NOMO-1 (cell line): Measurements from ENCODE around the gene BRDT.
A peak's percentile ranks its signal among the peaks of the same experiment; 100 is the strongest.

Source experiments
- DNase-seq, 2 experiments: peaks; one replicate each; lab custom pipeline; 2025; ENCODE audit not compliant: unreplicated experiment in 2 of 2; lab: John Stamatoyannopoulos, UW

The BRDT gene

DNA sequence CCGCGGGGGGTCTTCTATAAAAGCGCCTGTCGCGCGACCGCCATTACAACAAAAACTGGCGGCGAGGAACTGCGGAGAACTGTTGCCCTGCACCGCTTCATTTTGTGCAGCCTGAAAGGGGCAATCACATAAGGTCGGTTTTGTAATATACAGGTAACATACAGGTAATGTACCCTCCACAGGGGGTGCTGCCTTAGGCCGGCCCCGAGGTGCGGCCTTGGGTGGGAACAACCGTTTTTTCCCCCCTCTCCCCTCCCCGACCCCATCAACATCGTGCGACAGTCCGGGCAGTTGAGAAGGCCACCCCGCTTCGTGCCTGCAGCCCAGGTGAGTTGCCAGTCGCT is at the start of gene BRDT:
BRDT (plus strand) TSS at position 46 of the 344 bp plus-strand sequence. CDS start 13,354 bp downstream, outside the sequence.
- DNase-seq = no peak

DNA sequence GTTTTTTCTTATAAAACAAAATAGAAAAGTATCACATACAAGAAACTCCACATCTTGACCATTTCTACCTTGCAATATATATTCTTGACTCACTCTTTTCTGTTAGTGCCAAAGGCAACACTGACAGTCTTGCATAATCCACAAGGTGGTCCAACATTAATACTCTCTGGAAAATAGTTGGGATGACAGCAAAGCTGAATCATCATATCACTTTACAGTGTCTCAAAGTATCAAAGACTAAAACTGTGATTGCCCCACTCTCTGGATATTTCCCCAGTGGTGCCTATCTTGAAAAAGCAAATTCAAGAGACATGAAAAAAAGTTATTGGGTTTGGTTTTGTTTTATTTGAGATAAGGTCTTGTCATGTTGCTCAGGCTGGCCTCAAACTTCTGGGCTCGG is 48.6 kb upstream of the BRDT start:
- no peak for DNase-seq

DNA sequence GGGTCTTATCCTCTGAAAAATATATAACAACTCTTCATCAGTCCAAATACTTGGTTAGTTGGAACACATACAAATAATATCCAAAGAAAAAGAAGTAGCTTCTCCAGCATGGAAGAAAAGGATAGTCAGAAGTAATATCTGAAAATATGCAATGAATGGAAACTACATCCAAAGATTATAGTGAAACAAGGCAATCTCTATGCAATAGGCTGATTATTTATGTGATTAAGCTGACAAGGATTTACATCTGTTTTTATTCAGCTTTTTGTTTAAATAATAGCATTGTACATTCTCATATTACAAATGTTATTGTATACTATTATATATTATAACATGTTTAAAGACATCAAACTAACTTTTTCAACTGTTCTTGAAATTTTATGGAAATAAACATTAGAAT is 48.0 kb upstream of the BRDT start:
- DNase-seq = no peak

DNA sequence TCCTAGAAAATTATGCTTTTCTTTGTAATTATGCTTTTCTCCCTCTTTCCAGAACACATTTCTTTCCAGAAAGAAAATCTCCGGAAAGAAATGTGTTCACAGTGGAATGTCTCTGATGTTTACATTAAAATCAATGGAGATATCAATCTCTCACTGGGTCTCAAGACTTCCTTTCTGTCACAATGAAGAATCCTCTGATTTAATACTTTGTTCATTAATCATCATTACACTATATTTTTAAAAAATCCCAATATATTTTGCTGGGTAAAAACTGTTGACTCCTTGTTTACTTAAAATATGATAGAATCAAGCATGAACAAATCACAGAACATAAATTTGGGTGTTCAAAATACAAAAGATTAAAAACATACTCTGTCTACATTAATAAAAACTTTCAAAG is 36.9 kb upstream of the BRDT start:
- DNase-seq = no peak

DNA sequence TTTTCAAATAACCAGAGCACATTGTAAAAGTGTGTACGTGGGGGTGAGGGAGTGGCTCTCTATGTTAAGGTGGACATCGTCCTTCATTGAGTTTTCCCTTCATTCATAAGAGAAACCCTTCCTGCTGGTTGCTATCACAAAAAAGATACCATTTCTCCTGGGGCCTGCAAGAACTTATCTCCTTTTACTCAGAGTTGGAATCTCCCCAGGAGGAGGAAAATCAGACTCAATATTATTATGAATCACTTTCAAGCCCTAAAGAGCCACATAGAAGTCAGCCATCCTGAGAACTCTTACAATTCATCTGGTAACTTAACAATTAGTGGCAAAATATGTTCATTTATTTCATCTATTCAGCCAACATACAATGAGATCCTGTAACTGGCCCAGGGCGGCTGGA is 36.2 kb upstream of the BRDT start:
- DNase-seq = no peak

DNA sequence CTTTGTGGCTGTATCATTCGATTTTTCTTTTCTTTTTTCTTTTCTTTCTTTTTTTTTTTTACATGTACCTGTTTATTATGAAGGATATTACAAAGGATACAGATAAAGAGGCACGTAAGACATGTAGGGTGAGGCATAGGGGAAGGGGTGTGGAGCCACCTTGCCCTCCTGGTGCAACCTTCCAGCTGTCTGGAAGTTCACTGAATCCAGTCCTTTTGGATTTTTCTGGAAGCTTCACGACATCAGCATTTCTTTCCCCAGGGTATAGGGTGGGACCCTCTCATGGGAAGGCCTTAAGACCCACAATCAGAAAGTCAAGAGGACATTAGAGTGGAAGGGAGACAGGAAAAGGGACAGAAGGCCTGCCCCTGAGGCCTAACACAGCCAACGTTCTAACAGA is 33.2 kb upstream of the BRDT start:
- no peak for DNase-seq

DNA sequence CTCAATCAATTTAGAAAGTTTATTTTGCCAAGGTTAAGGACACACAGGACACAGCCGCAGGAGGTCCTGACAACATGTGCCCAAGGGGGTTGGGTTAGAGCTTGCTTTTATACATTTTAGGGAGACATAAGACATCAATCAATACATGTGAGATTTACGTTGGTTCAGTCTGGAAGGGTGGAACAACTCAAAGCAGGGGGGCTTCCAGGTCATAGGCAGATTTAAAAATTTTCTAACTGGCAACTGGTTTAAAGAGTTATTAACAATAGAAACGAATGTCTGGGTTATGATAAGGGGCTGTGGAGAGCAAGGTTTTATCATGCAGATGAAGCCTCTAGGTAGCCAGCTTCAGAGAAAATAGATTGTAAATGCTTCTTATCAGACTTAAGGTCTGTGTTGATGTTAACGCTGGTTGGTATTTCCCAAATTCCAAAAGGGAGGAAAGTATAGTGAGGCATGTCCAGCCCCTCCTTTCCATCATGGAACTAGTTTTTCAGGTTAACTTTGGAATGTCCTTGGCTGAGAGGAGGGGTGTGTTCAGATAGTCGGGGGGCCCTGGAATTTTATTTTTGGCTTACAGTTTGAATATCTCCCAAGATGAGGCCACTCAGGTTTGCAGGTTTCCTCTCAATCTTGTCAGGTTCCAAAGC is 32.3 kb upstream of the BRDT start:
- DNase-seq = no peak

DNA sequence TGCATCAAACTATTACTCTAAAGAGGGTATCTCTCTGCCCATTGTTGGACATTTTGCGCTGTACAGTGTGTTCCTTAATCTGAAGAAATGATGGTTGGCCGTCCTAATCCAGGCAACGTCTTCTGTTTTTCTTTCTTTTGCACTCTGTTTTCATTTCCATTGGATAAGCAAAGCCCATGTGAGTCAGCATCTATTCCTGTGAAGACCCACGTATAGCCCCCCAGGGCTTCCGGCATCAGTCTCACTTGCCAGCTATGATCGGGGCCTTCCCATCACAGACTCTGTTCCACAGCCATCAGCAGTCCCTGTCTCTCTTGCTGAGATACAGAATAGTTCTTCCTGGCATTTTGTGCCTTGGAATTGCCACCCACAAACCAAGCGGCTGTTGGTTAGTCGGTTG is 29.2 kb upstream of the BRDT start:
- no peak for DNase-seq

DNA sequence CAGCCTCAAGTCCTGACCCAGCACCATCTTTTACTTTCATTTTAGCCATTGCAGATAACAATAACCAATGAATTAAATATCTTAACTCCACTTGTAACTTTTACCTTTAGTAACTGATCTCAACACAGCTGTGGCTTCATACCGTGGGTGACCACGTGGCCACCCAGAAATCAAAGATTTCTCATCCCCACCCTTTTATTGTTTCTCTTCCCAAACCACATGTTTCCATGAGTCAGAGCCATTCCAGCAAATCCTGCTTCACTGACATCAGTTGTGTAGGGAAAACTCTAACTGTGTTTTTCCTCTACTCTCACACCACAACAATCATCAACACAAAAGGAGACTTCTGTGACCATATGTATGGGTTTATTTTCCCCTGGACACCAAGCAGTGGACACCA is 25.1 kb upstream of the BRDT start:
- no peak for DNase-seq

DNA sequence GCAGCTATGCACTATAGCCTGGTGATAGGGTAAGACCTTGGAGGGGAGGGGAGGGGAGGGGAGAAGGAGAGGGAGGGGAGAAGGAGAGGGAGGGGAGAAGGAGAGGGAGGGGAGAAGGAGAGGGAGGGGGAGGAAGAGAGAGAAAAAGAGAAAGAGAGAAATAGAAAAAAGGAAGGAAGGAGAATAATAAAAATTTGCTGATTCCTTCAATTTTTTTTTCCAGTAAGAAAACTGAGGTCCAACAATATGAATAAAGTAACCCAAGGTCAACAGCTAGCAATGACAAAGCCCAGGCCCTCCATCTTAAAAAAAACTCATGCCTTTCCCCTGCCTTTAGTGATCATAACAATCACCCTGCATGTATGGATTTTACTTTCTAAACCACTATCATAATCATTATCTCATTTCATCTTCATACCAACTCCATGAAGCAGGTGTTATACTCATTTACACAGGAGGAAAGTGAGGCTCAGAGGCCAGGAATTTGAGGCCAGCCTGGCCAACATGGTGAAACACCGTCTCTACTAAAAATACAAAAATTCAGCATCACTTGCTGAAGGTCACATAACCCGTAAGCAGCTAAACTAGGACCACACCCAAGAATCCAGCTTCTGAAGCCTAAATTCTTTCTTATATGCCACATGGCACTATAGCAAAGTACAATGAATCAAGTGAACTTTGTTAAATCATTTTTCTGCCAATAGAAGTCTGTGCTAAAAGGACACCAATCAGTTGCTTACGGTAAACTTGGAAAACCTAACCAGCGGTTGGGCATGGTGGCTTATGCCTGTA is 23.4 kb upstream of the BRDT start:
- no peak for DNase-seq

DNA sequence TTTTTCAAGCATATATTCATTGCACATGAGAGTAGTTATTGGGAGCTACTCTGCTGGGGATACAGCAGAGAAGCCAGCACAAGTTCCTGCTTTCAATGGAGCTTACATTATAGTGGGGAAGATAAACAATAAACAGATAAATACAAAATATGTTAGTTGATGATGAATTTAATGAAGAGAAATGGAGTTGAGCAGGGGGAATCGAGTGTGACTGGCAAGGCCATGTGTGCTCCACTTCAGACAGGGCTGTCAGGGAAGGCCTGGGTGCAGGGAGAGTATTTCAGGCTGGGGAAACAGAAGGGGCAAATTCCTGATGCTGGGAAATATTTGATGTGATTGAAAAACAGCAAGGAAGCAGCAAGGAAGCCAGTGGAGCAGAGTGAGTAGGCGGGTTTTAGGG is 21.2 kb upstream of the BRDT start:
- DNase-seq = no peak

DNA sequence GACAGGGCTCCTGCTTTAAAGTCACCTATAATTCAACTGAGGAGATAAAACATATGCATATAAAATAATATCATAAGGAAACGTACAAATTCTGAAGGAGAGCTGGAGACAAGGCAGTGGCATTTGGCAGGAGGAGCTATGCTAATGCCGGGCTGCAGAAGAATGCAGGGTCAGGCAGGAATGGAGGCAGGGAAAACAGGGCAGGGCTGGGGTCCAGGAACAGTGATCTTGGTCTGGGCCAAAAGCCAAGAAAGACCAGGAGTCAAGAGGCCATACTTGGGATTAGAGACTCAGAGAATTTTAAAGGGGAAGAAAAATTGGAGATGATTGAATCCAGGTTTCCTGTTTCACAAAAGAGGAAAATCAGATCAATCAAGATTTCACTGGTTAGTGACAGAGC is 20.0 kb upstream of the BRDT start:
- peak in 1 of 2 experiments; percentile 16 for DNase-seq

DNA sequence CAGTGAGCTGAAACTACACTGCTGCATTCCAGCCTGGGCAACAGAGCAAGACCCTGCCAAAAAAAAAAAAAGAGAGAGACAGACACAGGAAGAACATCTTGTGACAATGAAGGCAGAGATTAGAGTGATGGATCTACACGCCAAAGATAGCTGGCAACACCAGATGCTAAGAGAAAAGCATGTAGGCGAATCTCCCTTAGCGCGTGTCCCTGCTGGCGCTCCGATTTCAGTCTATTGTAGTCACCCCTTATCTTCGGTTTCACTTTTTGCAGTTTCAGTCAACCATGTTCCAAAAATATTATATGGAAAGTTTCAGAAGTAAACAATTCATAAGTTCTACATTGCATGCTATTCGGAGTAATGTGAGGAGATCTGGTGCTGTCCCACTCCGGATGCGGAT is 11.6 kb upstream of the BRDT start:
- DNase-seq = no peak

DNA sequence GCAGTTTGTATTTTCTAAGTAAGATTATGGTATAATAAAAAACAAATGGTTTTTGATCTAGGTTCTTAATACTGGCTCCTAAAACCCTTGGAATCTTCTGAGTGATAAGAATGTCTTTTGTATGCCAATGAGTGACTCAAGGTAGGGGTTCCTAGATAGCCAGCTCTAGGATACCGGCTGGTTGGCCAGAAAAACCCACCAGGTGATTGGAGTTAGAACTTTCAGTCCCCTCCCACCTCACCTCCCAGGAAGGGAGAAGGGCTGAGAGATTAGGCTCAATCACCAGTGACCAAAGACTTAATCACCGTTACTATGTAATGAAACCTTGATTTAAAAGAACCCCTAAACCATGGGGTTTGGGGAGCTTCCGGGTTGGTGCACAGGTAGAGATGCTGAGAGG is 8.7 kb upstream of the BRDT start:
- no peak for DNase-seq

DNA sequence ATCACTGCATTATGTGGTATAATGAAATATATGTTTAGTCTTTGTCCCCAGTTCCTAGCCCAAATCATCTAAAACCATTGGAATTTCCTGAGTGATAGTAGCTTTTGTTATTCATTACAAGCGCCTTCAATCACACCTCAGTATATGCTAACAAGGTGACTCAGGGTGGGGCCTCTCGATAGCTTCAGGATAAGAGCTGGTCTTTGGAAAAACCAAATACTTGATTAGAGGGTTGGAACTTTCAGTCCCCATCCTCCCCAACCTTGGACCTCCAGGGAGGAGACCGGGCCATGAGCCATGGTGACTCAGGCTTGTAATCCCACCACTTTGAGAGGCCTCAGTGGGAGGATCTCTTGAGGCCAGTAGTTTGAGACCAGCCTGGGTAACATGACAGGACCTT is 5.1 kb upstream of the BRDT start:
- no peak for DNase-seq

DNA sequence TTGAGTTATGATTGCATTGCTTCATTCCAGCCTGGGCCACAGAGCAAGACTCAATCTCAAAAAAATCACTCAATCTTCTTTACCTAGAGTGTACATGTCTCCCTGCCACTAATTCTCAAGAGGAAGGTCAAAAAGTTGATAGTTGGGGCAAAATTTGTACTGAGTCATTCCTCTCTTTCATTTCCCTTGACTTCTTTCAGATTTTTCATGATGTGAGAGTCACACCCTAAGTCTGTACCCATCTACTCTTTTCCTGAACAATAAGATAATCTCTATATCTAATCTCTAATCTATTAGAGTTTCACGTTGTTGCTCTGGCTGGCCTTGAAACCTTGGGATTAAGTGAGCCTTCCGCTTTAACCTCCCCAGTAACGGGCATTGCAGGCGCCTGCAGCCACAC is 1.1 kb upstream of the BRDT start:
- no peak for DNase-seq

DNA sequence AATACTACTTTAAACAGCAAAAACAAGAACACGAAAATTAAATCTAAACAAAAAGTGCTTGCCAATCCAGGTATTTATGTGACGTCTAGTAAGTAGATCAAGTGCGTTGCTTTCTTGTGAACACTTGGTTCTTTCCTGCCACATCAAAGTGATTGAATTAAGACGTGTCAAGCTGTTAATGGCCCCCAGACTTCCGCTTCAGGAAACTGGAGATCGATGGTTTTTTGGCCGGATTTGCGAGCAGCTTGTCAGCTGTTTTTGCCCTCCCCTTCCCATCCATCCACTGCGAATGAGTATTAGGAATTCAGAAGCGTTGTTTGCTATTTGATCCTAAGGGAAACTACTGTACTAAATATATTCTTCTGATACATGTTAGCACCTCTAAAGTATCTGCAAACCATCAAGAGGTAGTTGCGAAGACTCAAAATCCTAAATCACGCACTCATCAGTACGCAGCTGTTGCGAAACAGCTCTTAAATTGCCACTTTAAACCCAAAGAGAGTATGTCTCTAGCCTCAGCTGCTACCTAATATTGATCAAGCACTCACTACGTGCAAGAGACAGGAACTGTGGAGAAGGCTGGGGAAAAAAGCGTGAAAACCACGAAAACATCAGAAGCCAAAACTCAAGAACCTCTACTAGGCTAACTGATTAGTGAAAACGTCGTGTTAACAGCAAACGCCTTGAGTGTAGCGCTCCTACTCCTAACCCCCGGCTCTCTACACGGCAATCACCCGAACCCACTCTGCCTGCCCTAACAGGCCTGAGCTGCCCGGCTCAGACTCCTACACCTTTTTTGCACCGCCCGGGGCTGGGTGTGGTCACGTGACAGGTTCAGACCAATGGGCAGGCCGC is 473 bp upstream of the BRDT start:
- DNase-seq = no peak

DNA sequence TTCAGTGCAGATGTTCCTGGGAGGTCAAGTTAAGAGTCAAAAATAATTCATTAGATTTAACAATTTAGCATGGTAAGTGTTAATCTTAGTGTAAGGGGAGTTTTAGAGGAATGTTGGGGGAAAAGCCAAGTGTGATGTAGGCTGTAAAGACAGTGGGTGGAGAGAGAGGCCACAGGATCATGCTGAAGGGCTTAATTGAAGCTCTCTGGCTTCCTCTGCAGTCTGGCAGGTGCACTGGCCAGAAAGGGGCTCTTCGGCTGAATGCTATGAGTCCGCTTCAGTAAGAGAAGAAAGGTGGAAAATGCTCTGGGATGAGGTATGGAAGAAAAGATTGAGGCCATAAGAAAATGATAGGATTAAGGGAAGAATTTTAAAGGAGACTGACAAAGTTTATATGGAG is 3.0 kb downstream of the BRDT start:
- no peak for DNase-seq

DNA sequence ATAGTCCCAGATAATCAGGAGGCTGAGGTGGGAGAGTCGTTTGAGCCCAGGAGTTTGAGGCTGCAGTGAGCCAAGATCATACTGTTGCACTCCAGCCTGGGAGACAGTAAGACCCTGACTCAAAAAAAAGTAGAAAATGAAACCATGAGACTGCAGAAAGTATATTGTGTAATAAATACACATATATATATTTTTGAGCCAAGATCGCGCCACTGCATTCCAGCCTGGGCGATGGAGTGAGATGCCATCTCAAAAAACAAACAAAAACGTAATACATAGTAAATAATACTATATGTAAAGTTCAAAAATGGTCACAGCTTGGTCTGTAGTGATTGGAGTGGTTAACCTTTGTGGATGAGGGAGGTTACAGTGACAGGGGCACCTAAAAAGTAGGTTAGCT is 9.7 kb downstream of the BRDT start:
- no peak for DNase-seq

DNA sequence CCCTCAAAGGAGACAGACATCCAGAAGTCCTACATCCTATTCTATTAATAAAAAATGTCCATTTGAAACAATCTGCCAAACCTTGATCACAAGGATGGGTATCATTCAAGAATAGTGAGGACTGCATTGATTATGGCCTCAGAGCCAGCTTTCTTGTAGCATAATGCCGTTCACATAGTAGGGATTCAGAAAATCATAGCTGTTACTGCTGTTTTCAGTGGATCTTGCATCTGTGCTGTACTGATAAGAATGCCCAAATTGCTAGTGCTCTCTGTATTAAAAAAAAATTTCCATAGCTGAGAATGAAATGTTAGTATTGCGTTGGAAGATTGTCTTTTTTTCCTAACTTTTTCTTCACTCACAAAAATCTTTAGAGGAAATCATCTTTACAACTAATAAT is 19.1 kb downstream of the BRDT start:
- DNase-seq = no peak

DNA sequence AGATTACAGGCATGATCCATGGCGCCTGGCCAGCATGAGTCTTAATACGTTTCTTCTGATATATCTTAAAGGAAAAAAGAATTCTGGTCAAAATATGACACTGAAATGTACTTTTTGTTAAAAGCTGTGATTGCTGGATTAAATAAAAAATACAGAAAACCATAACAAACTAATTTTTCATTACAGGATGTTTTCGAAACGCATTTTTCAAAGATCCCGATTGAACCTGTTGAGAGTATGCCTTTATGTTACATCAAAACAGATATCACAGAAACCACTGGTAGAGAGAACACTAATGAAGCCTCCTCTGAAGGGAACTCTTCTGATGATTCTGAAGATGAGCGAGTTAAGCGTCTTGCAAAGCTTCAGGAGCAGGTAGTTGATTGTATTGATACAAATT is 30.2 kb downstream of the BRDT start:
- DNase-seq = no peak

DNA sequence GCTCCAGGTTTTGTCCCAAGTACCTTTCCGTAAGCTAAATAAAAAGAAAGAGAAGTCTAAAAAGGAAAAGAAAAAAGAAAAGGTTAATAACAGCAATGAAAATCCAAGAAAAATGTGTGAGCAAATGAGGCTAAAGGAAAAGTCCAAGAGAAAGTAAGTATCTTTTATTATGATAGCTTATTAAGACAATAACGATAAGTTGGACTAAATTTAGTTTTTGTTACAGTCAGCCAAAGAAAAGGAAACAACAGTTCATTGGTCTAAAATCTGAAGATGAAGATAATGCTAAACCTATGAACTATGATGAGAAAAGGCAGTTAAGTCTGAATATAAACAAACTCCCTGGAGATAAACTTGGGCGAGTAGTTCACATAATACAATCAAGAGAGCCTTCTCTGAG is 31.5 kb downstream of the BRDT start:
- DNase-seq = no peak
